ENCODE measurements around the gene NEUROD2.

- TF ChIP-seq TCF4 (CRISPR knock-in tag; IDR thresholded peaks at IDR 0.05; ENCODE audit: borderline replicate concordance) (no peak), OSR1 (CRISPR knock-in tag; IDR thresholded peaks at IDR 0.05) (no peak), POU6F1 (CRISPR knock-in tag; IDR thresholded peaks at IDR 0.05; ENCODE audit: borderline replicate concordance, low read depth) (no peak), PPARA (CRISPR knock-in tag; IDR thresholded peaks at IDR 0.05; ENCODE audit: borderline replicate concordance) (no peak), ESRRG (CRISPR knock-in tag; IDR thresholded peaks at IDR 0.05) (no peak), ZNF70 (CRISPR knock-in tag; IDR thresholded peaks at IDR 0.05) (no peak)
- TF ChIP-seq, protein P1, sequence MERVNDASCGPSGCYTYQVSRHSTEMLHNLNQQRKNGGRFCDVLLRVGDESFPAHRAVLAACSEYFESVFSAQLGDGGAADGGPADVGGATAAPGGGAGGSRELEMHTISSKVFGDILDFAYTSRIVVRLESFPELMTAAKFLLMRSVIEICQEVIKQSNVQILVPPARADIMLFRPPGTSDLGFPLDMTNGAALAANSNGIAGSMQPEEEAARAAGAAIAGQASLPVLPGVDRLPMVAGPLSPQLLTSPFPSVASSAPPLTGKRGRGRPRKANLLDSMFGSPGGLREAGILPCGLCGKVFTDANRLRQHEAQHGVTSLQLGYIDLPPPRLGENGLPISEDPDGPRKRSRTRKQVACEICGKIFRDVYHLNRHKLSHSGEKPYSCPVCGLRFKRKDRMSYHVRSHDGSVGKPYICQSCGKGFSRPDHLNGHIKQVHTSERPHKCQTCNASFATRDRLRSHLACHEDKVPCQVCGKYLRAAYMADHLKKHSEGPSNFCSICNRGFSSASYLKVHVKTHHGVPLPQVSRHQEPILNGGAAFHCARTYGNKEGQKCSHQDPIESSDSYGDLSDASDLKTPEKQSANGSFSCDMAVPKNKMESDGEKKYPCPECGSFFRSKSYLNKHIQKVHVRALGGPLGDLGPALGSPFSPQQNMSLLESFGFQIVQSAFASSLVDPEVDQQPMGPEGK (CRISPR knock-in tag; IDR thresholded peaks at IDR 0.05; ENCODE audit: borderline replicate concordance) = no peak
These were observed 5.3 kb upstream of the NEUROD2 start for GRCh38 chr17:39612935-39613464.
